ENCODE results near the gene TRIM16. TPM values are rescaled to one million over a fixed set of nuclear protein-coding genes. Genes with fewer than 3 reads are reported as not detected.
"Not testable (repeated sequence)": the region's sequence is repeated elsewhere in the genome, so short reads cannot be mapped to it uniquely, and the experiment has no call there.

Gene TRIM16
- total RNA-seq, 1 donor from 2014 or later = 66.3 TPM

- H3K36me3 ChIP-seq = no peaks in the 10 kb centered on the region
- H3K27ac ChIP-seq = no peak overlapping the region
- no peak for DNase-seq (ENCODE audit: extremely low spot score in 2 of 2)
- H3K4me3 ChIP-seq = no peak overlapping the region
- H3K4me1 ChIP-seq = no peaks in the 10 kb centered on the region
- H3K27me3 ChIP-seq = no peaks in the 10 kb centered on the region
- intact Hi-C loops (cut with DNase I) = no loop called here
- no peaks in the 10 kb centered on the region for H3K9me3 ChIP-seq
- no peak for TF ChIP-seq POLR2A (IDR thresholded peaks at IDR 0.05)
- no peak for TF ChIP-seq CTCF (IDR thresholded peaks at IDR 0.05)
- TF ChIP-seq POLR2AphosphoS5 (IDR thresholded peaks at IDR 0.05; ENCODE audit: insufficient read depth in 1 of 2, low read depth in 1 of 2) = no peak
These were observed 26.2 kb downstream of the TRIM16 start for GRCh38 chr17:15657868-15658267.

GRCh38 chr17:15654886-15655561 lies 29.1 kb downstream of the TRIM16 start:
- intact Hi-C loops (cut with DNase I) = no loop called here
- TF ChIP-seq POLR2AphosphoS5 (IDR thresholded peaks at IDR 0.05; ENCODE audit: insufficient read depth in 1 of 2, low read depth in 1 of 2) (no peak), POLR2A (IDR thresholded peaks at IDR 0.05) (no peak), CTCF (IDR thresholded peaks at IDR 0.05) (no peak)
- H3K4me1 ChIP-seq = peaks cover 14% of the 10 kb centered on the region
- no peak for DNase-seq (ENCODE audit: extremely low spot score in 2 of 2)
- H3K36me3 ChIP-seq = no peaks in the 10 kb centered on the region
- no peaks in the 10 kb centered on the region for H3K27me3 ChIP-seq
- no peak overlapping the region for H3K4me3 ChIP-seq
- no peak overlapping the region for H3K27ac ChIP-seq
- no peaks in the 10 kb centered on the region for H3K9me3 ChIP-seq

- H3K9me3 ChIP-seq; intact Hi-C loops (cut with DNase I); H3K27ac ChIP-seq; DNase-seq (ENCODE audit: extremely low spot score in 2 of 2); H3K36me3 ChIP-seq; H3K27me3 ChIP-seq; H3K4me3 ChIP-seq: not testable (repeated sequence)
- H3K4me1 ChIP-seq = peaks cover 21% of the 10 kb centered on the region
These were observed 29.7 kb downstream of the TRIM16 start for GRCh38 chr17:15654401-15654800.

GRCh38 chr17:15652960-15653359 lies 31.2 kb downstream of the TRIM16 start:
- Histone ChIP-seq H3K4me3 (no peak overlapping the region), H3K27ac (no peak overlapping the region), H3K36me3 (no peaks in the 10 kb centered on the region), H3K4me1 (peaks cover 27% of the 10 kb centered on the region), H3K27me3 (no peaks in the 10 kb centered on the region), H3K9me3 (no peaks in the 10 kb centered on the region)
- DNase-seq (ENCODE audit: extremely low spot score in 2 of 2) = no peak
- intact Hi-C loops (cut with DNase I) = no loop called here
- TF ChIP-seq POLR2A (IDR thresholded peaks at IDR 0.05) = no peak
- TF ChIP-seq POLR2AphosphoS5 (IDR thresholded peaks at IDR 0.05; ENCODE audit: insufficient read depth in 1 of 2, low read depth in 1 of 2) = no peak
- no peak for TF ChIP-seq CTCF (IDR thresholded peaks at IDR 0.05)

- Histone ChIP-seq H3K4me3 (peak overlapping the region; percentile 60 to 66), H3K27ac (peak overlapping the region; percentile 85), H3K4me1 (peaks cover 27% of the 10 kb centered on the region), H3K36me3 (no peaks in the 10 kb centered on the region), H3K9me3 (no peaks in the 10 kb centered on the region), H3K27me3 (no peaks in the 10 kb centered on the region)
- intact Hi-C loops (cut with DNase I) = no loop called here
- peak in 1 of 2 donors; percentile 98 for DNase-seq (ENCODE audit: extremely low spot score in 2 of 2)
- TF ChIP-seq POLR2AphosphoS5 (IDR thresholded peaks at IDR 0.05; ENCODE audit: insufficient read depth in 1 of 2, low read depth in 1 of 2) (peak; percentile 84 to 98), POLR2A (IDR thresholded peaks at IDR 0.05) (no peak), CTCF (IDR thresholded peaks at IDR 0.05) (no peak)
These were observed 32.5 kb downstream of the TRIM16 start for GRCh38 chr17:15651583-15652110.

All from vagina (tissue), 2 donors.